SK-N-MC (cell line): ENCODE data around the gene ANO6.

Experiments
- DNase-seq: peaks from one replicate; pipeline ENCODE4 v3.0.0-alpha.2; 2011; ENCODE audit warnings: low read depth, low spot score
- H3K27ac ChIP-seq: fragments of 200-600 bp; sonication (generic); 2 replicates; pipeline ENCODE4 v1.5.1; 2016; ENCODE audit warnings: mixed run types
- H3K36me3 ChIP-seq: fragments of 200-600 bp; sonication (generic); 2 replicates; pipeline ENCODE4 v1.6.1; 2017; ENCODE audit warnings: antibody characterized with exemption, low read length, mixed read lengths; ENCODE audit not compliant: insufficient read depth
- H3K4me3 ChIP-seq: fragments of 200-600 bp; sonication (generic); 2 replicates; pipeline ENCODE4 v1.5.1; 2016
- H3K9ac ChIP-seq: fragments of 200-600 bp; sonication (generic); 2 replicates; pipeline ENCODE4 v1.8.0; 2017; ENCODE audit warnings: mixed run types, mixed read lengths; ENCODE audit not compliant: insufficient read length
- H3K9me3 ChIP-seq: fragments of 200-600 bp; sonication (generic); 2 replicates; pipeline ENCODE4 v1.6.1; 2017; ENCODE audit warnings: low read depth, mild to moderate bottlenecking, antibody characterized with exemption, low read length, moderate library complexity, mixed read lengths
- EZH2 ChIP-seq: fragments of 200-600 bp; sonication (generic); IDR thresholded peaks from one replicate; pipeline ENCODE4 v1.6.1; 2017; ENCODE audit warnings: antibody characterized with exemption
- FOXP2 ChIP-seq: optimal IDR thresholded peaks from 2 replicates; pipeline ENCODE3; 2011; ENCODE audit warnings: mild to moderate bottlenecking, moderate library complexity; ENCODE audit not compliant: insufficient read depth; ENCODE audit errors: extremely low read length, control extremely low read depth
- POLR2AphosphoS5 ChIP-seq: IDR thresholded peaks from 2 replicates; pipeline ENCODE4 v1.6.1; 2012; ENCODE audit warnings: mild to moderate bottlenecking, low read depth, low read length, borderline replicate concordance

Gene ANO6

GRCh38 chr12:45343269-45344051 lies 127.6 kb downstream of the ANO6 start:
- TF ChIP-seq FOXP2: no peak
- no peak for TF ChIP-seq POLR2AphosphoS5
- TF ChIP-seq EZH2: no peak
- Histone ChIP-seq H3K27ac (no peak overlapping the region), H3K4me3 (no peak overlapping the region), H3K36me3 (peaks cover 8% of the 10 kb centered on the region), H3K9ac (no peak overlapping the region), H3K9me3 (no peaks in the 10 kb centered on the region)
- no peak for DNase-seq

- Histone ChIP-seq H3K9ac (no peak overlapping the region), H3K9me3 (no peaks in the 10 kb centered on the region), H3K27ac (peak overlapping the region; percentile 63), H3K4me3 (no peak overlapping the region), H3K36me3 (peaks cover 28% of the 10 kb centered on the region)
- DNase-seq: no peak
- TF ChIP-seq FOXP2 (no peak), EZH2 (no peak), POLR2AphosphoS5 (no peak)
These were observed 132.4 kb downstream of the ANO6 start for GRCh38 chr12:45348311-45348710.

GRCh38 chr12:45348986-45349385 lies 133.1 kb downstream of the ANO6 start:
- no peak for TF ChIP-seq POLR2AphosphoS5
- TF ChIP-seq FOXP2: no peak
- no peak for TF ChIP-seq EZH2
- peaks cover 31% of the 10 kb centered on the region for H3K36me3 ChIP-seq
- H3K9me3 ChIP-seq: no peaks in the 10 kb centered on the region
- DNase-seq: no peak
- H3K4me3 ChIP-seq: no peak overlapping the region
- peak overlapping the region; percentile 63 for H3K27ac ChIP-seq
- H3K9ac ChIP-seq: no peak overlapping the region

- no peak for DNase-seq
- TF ChIP-seq POLR2AphosphoS5: no peak
- no peak for TF ChIP-seq FOXP2
- TF ChIP-seq EZH2: no peak
- Histone ChIP-seq H3K27ac (no peak overlapping the region), H3K36me3 (peaks cover 31% of the 10 kb centered on the region), H3K9ac (no peak overlapping the region), H3K4me3 (no peak overlapping the region), H3K9me3 (no peaks in the 10 kb centered on the region)
These were observed 134.0 kb downstream of the ANO6 start for GRCh38 chr12:45349916-45350315.

GRCh38 chr12:45350861-45351260 lies 135.0 kb downstream of the ANO6 start:
- H3K9ac ChIP-seq: no peak overlapping the region
- no peak for DNase-seq
- peaks cover 39% of the 10 kb centered on the region for H3K36me3 ChIP-seq
- no peak overlapping the region for H3K27ac ChIP-seq
- H3K4me3 ChIP-seq: no peak overlapping the region
- H3K9me3 ChIP-seq: no peaks in the 10 kb centered on the region
- TF ChIP-seq FOXP2: no peak
- no peak for TF ChIP-seq POLR2AphosphoS5
- TF ChIP-seq EZH2: no peak

- Histone ChIP-seq H3K9ac (no peak overlapping the region), H3K4me3 (no peak overlapping the region), H3K36me3 (peaks cover 39% of the 10 kb centered on the region), H3K27ac (no peak overlapping the region), H3K9me3 (no peaks in the 10 kb centered on the region)
- DNase-seq: no peak
- no peak for TF ChIP-seq FOXP2
- TF ChIP-seq POLR2AphosphoS5: no peak
- TF ChIP-seq EZH2: no peak
These were observed 136.2 kb downstream of the ANO6 start for GRCh38 chr12:45351921-45352670.

GRCh38 chr12:45353944-45354343 lies 138.0 kb downstream of the ANO6 start:
- Histone ChIP-seq H3K9ac (no peak overlapping the region), H3K36me3 (peaks cover 43% of the 10 kb centered on the region), H3K27ac (no peak overlapping the region), H3K4me3 (no peak overlapping the region), H3K9me3 (no peaks in the 10 kb centered on the region)
- DNase-seq: no peak
- TF ChIP-seq POLR2AphosphoS5: no peak
- no peak for TF ChIP-seq EZH2
- TF ChIP-seq FOXP2: no peak

GRCh38 chr12:45354399-45354798 lies 138.5 kb downstream of the ANO6 start:
- no peak for TF ChIP-seq FOXP2
- no peak for TF ChIP-seq EZH2
- TF ChIP-seq POLR2AphosphoS5: no peak
- H3K27ac ChIP-seq: no peak overlapping the region
- DNase-seq: no peak
- H3K9ac ChIP-seq: no peak overlapping the region
- H3K4me3 ChIP-seq: no peak overlapping the region
- peaks cover 44% of the 10 kb centered on the region for H3K36me3 ChIP-seq
- H3K9me3 ChIP-seq: no peaks in the 10 kb centered on the region
